ENCODE data around the gene C10orf120.

C10orf120 gene

DNA sequence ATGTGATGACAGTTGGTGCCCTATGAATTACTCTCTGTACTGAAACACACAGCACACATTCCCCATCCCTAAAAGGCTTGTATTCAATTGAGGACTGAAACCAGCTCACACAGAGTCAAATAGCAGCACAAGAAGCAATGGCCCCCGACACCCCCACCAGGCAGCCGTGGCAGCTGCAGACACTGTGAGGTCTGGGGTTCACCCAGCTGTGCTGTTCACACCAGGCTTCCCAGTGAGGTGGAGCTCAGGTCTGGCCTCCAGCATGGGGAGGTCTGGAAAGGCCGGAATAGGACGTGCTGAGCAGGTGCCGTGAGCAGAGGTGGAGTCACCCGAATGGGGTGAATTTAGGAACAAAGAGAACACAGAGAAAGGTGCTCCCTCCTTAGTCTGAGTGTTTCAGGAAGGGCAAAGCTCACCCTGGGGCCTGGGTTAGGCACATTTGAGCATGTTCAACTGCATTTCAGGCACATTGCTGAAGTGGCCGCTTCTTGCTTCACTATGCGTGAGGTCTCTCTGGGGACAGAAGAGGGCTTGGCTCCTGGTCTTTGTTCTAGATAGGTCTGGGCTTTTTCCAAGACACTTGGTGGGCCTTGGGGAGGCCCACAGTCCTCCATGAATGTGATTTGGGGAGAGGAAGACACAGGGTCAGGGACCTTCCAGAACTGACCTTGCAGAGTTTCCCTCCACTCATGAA, 41.1 kb downstream of the C10orf120 start:
- DNase-seq = no peak

DNA sequence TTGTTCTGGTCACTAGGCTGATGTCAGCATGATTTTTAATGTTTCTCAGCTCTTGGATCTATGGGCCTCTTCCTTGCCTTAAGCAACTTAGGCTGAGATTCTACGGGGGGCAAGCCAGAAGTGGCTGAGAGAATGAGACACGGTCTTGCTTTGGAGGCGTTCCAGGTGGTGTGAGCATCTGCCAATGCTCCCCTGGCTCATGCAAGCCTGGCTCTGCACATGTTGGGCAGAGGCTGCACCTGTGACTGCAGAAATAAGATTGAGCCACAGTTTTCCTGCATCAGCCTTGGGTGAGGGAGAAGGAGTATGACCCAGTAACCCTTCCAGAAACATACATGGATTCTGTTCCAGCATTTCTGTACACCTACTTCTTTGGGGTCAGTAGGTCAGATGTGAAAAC, 41.9 kb downstream of the C10orf120 start:
- DNase-seq = no peak

DNA sequence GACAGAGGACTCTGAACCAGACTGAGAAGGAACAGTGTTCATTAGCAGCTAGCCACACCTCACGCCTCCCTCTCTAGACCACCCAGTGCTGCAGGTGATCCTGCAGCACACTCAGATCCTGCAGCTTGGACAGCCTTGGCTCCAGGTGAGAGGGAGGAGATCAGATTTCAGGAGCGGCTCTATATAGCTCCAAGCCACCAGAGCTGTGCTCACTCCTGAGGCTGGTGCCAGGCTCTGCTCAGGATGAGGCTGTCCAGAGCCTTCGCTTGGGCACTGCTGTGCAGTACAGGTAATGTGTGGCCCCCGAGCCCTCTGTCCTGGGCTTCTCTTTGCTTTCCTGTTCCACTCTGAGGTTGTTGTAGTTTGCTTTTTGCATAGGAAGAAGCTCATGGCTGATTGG, 42.4 kb downstream of the C10orf120 start:
- DNase-seq = no peak

DNA sequence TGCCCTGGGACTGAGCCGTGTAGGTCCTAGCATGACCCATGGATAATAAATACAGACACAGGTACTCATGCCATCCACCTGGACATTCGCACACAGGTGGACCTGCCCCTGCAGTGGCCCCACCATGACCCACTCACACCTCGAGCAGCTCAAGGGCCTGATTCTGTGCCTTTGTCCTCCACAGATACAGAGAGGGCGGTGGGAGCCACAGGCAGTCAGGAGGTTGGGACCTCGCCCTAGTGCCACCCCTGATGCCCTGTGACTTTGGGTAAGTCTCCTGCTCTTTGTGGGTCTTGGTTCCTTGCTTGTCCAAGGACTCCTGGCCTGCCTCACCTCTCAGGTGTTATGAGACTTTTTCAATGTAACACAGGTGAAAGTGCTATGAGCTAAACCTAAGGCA, 42.9 kb downstream of the C10orf120 start:
- DNase-seq = no peak

DNA sequence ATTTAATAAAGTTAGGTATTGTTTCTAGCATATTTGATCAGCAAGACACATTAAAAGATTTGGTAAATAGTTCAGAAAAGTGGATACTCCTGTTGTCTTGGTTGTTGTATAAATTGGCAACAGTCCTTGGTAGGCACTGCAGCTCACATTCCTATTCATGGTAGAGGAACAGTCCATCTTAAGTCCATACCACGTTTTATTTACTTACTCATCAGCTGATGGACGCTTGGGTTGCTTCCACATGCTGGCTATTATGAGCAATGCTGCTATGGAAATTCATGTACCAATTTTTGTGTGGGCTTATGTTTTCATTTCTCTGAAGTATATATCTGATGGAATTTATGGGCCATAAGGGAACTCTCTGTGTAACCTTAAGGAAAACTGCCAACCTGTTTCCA, 43.3 kb downstream of the C10orf120 start:
- no peak for DNase-seq

DNA sequence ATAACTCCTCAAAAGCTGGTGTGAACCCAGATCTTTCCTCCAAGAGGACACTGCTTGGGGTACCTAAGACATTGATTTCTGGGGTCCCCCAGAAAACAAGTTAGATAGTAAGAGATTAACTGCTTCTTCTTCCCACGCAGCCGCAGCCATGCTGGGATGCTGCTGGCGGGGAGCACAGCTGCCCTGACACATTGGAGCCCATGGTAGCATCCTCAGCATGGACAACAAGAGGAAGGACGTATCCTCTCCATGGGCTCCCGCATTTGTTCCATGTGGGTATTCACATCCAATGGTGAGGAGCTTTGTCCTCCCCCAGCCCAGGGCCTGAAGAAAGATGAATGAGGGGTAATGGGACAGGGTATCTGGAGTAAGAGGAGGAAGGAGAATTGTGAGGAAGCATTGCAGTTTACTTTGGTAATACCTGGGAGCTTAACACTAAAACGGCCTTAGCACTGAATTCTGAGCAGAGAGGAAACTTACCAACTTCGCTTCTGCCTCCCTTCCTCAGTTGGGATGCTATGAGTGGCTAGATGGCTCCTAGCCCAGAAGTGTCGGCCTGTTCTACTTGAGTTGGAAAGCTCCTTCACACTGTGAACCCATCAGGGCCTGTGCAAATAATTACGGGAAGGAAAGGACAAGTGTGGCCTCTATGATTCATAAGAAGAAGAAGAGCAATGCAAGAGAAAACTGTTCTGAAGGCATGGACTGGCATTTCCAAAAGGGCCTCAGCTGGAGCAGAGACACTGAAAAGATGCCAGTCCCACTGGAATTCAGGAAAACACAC, 43.9 kb downstream of the C10orf120 start:
- no peak for DNase-seq

DNA sequence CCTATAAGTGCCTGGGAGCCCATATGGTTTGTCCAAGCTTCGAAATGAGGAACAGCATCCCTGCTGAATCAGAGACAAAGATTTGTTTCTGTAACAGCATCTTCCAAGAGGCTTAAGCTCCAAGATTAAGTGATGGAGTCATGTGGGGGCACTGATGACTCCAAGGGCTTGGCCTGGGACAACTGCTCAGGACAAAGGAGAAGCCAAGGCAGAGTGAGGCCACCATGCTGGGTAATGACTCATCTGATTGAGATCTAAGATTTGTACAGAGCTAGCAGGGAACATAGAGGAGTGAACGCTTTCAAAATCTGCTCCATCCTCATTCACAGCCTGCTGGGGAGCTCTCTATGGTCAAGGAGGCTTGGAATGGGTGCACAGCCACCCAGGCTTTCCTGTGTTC, 49.3 kb downstream of the C10orf120 start:
- no peak for DNase-seq

DNA sequence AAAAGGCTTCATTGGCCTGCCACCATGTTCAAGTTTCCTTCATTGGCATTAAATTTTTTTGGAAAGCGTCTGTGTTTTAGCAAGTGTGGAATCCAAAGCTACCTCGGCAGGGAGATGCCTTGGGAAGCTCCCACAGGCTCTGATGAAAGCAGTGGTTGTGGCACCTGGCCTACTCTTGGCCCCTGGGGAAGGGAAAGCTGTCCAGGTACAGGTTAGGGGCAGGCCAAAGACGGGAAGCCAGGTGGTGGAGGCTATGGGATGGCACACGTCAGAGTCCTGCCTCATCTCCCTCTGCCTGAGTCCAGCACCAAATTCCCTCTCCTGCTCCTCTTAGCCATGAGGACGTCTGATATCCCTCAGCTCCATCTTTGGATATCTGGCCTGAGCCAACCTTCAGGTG, 49.7 kb downstream of the C10orf120 start:
- DNase-seq = no peak

DNA sequence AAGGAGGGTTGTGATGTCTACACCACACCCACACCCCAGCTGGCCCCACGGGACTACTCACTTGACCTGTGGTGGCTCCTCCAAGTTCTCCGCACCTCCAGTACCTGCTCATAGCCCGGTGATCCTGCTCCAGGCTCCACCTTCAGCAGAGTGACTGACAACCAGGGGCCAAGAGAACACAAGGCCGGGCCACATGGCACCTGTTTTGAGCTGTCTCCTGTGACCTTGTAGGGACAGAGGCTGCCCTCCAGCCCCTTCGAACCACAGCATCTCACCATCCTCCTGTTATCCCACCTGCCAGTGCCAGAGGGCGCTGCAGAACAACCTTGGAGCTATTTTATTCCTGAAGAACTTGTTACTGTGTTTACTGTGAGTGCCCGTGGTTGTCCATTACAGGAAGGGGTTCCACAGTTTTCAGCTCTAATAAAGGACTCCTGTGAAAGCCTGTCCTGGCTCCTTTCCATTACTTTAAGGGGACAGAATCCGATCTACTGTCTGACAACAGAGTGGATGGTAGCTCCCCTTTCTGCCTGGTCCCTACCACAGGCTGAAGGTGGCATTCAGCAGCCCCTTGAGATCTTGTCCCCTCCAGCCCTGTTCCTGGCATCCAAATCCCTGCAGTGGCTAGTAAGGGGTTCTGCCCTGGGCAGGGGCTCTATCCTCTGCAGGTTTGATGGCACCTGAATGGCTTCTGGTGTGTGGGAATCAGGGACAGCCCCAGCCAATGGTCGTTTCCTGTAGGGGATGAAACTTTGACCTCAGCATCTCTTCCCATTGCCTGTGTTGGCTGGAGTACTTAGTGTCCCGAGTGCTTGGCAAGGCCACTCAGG, 50.8 kb downstream of the C10orf120 start:
- peak in 1 of 2 experiments; percentile 24 for DNase-seq

Data from SW 1271 (cell line).